ENCODE measurements around the gene FBXO31. TPM values are rescaled to one million over a fixed set of nuclear protein-coding genes. Genes with fewer than 3 reads are reported as not detected.
"Not testable (repeated sequence)": the region's sequence is repeated elsewhere in the genome, so short reads cannot be mapped to it uniquely, and the experiment has no call there.

The FBXO31 gene
- polyA plus RNA-seq, 3 donors = 18.7 to 22.6 (median 18.9) TPM

DNA sequence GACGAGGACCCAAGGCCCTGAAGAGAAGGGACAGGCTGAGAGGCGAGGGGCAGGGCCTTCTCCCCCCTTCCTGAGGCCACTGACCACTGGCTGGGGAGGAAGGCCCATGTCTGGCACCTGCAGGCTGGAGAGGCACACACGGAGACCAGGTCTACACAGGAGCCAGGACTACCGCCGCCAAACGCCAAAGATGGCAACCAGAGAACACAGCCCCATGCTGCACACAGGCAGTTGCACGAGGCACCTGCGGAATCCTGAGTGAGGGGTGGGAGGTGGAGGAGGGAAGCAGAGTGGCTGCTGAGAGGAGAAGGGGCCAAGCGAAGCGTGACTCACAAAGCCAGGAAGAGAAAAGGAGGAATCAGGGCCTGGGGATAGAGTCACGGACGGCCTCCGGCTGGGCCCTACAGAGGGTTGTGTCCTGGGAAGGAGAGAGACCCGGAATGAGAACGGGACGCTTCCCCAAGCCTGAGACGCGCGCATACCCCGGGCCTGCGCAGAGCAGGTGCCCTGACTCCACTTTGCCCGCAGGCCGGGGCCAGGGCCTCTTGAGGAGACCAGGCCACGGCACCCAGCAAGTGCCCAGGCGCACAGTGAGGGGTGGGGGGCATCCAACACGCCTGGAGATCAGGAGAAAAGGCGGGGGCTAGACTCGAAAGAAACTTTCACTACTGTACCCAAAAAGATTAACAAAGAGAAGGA, 37.7 kb downstream of the FBXO31 start:
- no peak for DNase-seq (ENCODE audit: low read depth in 3 of 3, low spot score in 2 of 3)

DNA sequence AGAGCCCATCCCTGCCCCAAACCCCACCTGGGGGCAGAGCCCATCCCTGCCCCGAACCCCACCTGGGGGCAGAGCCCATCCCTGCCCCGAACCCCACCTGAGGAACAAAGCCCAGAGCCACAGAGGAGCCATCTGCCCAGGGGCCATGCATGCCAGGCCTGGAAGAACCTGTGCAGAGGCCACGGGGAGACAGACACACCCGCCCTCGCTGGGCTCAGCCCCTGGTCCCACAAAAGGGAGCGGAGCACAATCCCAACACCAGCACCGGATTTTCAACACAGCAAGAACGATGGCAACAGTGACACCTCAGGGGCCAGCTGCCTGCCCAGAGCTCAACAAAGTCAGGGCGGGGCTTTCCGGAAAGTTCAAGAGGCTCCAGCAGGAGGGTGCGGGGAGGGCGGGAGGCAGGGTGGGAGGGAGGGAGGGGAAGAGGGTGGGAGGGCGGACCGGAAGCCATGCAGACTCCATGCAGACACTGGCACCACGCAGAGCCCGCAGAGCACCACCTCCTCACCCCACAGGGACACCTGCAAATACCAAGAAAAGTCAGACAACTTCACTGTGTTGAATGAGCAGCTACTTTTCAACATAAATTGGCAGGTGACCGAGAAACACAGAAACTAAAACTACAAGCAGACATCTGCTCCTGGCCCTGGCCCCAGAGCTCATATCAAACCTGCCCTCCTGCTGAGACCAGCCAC, 38.5 kb downstream of the FBXO31 start:
- no peak for DNase-seq (ENCODE audit: low read depth in 3 of 3, low spot score in 2 of 3)

DNA sequence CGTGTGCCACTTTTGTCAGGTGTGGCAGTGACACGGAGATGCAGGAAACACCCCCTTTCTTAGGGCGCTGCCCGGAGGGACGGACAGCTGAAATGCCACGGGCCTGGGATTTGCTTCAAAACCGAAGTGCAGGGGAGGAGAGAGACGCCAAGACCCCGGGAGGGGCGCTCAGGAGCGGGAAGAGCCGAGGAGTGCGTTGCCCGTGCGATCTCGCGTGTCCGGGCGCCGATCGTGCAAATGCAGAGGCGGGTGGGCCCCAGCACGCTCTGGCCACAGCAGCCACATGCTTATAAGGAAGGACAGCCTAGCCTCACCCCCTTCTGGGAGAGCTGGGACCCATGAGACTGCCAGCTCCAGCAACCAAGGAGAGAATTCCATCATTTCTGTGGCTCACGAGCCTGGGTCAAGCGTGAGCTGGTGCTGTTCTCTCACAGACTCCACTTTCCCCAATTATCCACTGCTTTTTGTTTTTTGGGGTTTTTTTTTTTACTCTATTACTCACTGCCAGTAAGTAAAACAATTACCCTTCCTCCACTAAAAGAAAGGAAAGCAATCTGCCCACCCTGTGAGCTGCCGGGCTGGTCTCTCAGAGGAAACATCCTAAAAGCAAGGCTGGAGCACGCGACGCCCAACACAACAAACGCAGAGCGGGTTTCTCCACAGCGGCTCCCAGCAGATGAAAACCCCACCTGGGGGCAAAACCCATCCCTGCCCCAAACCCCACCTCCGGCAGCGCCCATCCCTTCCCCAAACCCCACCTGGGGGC, 39.2 kb downstream of the FBXO31 start:
- DNase-seq (ENCODE audit: low read depth in 3 of 3, low spot score in 2 of 3) = no peak

DNA sequence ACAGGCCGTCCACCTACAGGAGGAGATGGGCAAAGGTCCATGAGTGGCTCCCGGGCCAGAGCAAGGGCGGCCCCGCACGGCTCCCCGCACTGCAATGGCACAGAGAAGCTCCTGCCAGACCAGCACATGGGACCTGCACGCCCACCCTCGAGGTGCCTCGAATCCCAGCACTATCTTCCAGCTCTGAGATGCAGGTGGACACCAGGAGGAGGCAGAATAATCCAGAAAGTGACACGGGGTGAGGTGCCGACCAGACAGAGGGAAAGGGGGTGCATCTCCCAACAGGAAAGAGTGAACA, 39.9 kb downstream of the FBXO31 start:
- DNase-seq (ENCODE audit: low read depth in 3 of 3, low spot score in 2 of 3) = no peak

DNA sequence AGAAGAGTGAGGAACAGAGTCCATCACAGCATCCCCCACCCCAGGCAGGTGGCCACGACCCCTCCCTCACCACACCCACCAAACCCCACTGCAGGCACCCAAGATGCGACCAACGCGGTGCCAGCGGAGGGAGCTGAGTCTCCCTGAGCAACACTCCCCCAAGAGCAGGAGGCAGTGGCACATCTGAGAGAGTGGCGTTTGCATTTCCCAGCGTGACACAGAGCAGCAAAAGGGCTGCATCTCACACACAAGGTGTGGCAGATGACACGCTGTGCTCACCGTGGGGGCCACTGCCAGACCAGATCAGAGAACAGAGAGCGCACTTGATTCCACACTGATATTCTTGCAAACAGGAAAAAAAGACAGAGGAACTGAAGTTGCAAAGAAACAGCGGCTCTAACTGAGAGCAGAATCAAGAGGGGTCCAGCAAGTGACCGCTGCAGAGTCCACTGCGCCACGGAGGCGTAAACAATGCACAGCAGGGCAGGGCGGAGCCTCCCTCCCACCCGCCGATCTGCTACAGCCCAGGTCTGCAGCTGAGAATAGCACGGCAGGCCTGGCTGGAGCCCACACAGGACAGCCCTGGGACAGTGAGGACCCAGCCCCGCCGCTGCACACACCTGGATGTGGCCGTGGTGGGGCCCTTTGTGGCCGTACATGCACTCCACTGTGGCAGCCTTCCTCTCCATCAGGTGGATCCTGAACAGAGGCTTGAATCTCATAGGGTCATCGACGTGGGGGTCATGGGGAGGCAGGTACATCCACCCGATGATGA, 40.4 kb downstream of the FBXO31 start:
- DNase-seq (ENCODE audit: low read depth in 3 of 3, low spot score in 2 of 3) = no peak

DNA sequence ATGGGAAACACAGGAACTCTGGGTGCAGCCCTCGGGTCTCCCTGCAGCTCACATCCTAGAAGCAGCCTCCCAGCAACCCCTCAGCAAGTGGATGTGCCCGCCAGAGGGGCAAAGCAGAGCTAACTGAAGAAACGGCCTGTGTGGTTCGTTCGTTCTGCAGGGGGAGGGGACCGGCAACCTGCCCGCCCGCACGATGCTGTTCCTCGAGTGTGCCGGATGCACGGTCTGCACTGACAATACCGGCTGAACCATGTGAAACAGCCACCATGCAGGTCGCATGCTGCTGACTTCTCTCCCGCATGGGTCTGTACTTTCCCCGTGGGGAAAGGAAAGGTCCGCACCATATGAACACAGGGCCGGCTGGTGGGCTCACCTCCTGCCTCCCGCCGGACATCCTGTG, 41.1 kb downstream of the FBXO31 start:
- DNase-seq (ENCODE audit: low read depth in 3 of 3, low spot score in 2 of 3) = no peak

DNA sequence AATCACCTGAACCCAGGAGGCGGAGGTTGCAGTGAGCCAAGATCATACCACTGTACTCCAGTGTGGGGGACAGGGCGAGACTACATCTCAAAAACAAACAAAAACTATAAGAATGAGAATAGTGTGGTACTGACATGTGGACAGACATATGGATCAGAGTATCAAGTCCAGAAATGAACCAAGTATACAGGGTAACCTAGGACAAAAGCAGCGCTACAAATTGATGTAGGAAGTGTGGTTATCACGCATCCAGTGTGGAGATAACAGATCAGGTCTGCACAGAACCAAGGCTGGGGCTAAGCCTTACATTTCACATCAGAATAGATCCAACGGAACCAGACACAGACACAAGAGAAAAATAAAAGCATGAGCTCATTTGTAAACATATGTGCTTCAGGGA, 43.4 kb downstream of the FBXO31 start:
- DNase-seq (ENCODE audit: low read depth in 3 of 3, low spot score in 2 of 3) = no peak

DNA sequence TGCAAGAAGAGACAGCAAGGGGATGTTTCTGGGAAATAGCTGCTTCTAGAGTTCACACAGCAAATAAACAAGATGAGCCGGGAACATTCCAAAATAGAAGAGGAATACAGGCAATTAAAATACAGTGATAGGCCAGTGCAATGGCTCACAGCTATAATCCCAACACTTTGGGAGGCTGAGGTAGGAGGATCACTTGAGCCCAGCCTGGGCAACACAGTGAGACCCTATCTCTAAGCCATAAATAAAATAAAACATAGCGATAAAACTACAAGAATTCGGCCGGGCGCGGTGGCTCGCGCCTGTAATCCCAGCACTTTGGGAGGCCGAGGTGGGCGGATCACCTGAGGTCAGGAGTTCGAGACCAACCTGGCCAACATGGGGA, 43.9 kb downstream of the FBXO31 start:
- not testable (repeated sequence) for DNase-seq (ENCODE audit: low read depth in 3 of 3, low spot score in 2 of 3)

DNA sequence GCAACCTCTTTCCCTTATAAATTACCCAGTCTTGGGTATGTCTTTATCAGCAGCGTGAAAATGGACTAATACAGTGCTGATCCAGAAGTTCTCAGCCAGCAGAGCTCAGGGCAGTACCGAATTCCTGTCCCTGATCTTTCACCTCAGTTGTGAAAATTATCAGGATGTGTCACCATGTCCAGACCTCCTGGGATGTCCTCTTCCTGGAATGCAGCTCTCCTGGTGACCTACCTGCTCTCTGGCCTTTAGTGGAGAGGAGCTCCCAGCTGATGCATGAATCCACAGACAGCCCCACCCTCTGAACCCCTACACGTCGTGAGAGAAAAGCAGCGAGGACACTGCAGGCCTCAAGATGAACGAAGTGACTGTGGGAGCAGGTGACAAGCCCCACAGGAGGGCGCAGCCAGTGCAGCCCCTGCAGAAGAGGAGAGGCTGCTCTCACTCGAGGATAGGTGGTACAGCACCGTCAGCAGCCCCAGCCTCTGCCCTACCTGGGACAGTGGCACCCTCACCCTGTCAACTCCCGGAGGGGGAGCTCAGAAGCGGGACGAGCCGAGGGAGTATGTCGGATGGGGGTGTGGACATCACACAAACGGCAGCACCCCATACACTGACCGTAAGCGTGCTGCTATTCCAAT, 44.4 kb downstream of the FBXO31 start:
- no peak for DNase-seq (ENCODE audit: low read depth in 3 of 3, low spot score in 2 of 3)

DNA sequence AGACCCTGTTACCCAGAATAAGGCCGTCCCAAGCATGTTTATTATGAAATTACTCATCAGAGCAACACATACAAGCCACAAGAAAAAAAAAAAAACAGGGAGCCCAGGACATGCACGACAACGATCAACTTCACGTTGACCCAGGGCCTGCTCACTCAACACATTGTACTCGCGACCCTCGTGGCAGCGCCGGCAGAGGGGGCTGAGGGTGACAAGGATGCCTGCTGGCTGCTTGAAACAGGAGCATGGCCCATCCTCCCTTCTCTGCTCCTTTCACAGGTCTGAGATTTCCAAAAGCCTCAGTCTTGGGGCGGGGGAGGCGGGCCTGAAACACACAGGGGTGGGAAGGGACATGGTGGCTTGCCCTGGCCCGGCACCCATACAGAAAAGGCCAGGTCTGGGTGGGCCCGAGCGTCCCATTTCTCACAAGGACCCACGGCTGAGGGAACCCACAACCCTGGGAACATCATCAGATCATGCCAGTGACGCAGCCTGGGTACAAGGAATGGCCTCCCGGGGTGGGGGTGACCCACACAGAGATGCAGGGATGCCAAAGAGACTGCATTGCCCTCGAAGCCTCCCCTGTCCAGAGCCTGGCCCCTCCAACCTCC, 45.3 kb downstream of the FBXO31 start:
- DNase-seq (ENCODE audit: low read depth in 3 of 3, low spot score in 2 of 3) = no peak

DNA sequence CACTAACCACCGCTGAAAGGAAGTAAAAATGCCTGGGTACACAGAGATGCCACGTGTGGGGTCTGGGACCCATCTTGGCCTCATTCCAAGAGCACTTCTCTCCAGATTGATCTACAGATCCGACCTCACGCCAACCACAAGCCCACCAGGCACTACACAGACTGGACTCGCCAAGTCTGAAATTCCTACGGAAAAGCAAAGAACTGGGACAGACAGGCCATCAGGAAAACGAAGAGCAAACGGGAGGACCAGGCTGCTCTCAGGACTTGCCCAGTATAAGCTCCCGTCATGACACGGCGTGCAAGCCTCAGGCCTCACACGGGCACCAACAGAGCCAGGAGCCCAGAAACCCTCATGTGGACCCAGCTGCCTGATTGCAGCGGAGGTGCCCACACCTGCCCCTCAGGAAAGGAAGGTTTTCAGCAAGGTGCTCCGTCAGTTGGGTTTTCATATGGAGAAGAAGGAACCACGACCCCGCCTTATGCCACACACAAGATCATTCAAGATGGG, 46.3 kb downstream of the FBXO31 start:
- no peak for DNase-seq (ENCODE audit: low read depth in 3 of 3, low spot score in 2 of 3)

DNA sequence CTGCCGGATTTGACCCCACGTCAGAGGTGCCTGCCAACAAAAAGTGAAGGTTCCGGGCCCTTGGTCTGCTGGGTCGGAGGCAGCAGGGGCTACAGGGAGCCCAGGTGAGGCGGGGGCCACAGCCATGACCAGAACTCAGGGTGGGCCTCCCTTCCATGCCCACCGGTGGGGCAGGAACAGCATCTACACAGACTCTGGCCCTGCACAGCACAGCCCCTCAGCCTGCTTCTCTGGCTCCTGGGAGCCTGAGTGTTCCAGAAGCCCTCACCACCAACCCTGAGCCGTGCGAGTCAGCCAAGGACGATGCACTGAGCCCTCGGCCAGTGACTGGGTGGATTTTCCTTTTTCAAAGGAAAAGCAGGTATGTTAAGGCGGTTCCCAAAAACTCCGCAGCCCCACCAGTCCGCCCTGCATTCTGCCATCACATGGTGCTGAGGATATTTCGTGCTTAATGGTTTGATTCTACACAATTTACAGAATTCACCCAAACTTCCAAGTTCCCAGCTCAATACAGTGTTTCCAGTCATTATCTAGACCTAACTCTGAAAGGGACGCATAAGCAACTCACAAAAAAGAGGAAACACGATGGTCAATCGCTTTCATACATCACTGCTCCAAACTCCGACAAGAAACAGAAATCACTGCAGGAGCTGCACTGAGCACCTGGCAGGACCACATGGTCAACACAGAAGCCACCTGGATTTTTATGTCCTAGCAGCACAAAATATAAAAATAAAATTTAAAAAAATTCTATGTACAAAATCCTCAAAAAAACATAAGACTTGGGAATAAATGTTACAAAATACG, 46.9 kb downstream of the FBXO31 start:
- no peak for DNase-seq (ENCODE audit: low read depth in 3 of 3, low spot score in 2 of 3)

DNA sequence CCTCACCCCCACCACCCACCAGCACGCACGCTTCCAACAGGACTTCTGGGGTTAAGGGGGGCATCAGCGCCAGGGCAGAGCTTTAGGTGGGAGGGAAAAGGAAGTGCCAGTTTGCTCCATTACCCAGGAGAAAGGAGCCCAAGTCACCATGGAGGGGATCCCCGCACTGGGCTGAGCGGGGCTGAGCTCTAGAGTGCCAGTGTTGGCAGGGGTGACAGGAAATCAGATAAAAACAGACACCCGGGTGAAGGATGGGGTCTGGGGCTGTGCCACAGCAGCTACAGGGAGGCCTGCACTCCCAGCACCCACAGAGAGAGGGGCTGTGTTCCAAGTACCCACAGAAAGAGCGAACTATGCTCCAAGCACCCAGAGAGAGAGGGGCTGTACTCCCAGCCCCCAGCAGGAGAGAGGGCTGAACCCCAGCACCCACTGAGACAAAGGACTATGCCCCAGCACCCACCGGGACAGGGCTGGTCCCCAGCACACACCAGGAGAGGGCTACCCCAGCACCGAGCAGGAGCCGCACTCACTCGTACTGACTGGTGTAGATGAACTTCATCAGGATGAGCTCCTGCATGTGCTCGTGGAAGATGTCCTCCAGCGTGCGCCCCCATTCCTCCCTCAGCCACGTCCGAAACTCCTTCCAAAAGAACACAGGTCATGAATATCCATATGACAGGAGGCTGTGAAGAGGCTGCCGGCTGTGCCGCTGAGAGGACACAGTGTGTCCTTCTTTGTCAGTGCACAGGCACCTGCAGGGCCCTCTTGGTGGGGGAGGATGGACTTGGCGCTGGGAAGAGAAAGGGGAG, 47.7 kb downstream of the FBXO31 start:
- no peak for DNase-seq (ENCODE audit: low read depth in 3 of 3, low spot score in 2 of 3)

DNA sequence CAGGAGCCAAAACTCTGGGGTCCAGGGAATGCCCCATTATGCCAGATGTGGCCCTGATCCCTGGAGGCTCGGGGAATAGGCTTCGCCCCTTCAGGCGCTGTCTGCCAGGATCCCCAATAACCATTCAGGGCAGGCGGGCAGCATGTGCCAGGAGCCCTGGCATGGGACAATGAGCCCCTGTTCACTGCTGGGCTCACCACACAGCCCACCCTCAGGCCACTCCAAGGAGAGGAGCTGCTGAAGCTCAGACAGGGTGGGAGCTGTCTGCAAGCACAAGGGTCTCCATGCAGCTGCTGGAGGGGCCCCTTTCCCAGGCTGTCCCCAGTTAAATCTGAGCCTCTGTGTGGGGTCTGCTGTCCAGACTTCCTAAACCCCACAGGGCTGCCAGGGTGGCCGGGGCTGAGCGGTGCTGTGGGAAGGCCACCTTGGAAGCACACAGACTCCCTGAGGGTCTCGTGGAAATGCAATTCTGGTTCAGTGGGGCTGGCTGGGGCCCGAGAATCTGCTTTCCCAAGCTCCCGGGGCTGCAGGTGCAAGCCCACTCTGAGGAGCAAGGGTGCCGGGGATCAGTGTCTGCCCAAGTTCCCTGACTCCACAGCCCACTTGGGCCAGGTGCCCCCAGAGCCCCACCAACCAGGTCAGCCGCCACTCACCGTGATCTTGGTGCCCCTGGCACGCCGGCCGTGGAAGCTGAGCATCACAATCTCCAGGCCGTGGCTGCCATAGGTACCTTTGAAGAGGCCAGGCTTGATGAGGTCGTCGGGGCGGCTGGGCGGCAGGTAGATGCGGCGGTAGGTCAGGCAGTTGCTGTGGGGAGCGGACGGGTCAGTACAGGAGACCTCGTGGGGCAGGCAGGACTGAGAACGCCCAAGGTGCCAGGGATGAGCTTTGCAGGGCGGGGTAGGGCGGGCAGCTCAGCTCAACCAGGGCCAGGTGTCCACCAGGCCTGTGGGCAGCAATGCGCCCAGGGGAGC, 48.6 kb downstream of the FBXO31 start:
- no peak for DNase-seq (ENCODE audit: low read depth in 3 of 3, low spot score in 2 of 3)

DNA sequence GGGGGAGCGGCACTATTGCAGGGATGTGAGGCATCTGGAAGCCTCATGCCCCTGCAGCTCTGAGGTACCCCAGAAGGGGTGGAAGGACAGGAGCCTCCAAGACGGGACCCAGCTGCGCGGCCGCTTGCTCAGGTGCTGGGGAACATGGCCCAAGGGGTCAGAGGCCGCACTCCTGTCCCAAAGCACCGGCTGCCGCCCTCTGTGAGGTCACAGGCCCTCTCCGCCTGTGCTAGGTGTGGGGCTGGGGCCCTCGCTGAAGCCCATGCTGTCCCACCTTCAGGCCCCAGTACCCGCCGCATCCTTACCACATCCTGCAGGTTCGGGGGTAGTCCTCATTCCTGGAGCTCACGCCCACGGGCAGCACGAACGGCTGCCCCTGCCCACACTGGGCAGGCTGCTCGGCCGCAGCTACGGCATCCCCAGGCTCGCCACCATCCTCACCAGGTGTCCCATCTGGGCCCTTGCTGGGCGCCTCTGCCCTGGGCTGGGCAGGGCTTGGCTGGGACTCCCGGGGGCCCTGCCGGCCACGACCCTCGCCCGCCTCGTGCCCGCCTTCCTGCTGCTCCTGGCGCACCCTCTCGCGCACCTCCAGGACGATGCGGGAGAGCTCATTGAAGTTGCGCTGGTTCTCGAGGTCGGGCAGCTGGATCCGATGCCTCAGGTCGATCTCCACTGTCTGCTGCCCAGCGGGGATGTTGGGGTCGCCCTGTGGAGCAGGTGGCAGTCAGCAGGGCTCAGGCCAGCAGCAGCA, 49.8 kb downstream of the FBXO31 start:
- DNase-seq (ENCODE audit: low read depth in 3 of 3, low spot score in 2 of 3) = no peak

DNA sequence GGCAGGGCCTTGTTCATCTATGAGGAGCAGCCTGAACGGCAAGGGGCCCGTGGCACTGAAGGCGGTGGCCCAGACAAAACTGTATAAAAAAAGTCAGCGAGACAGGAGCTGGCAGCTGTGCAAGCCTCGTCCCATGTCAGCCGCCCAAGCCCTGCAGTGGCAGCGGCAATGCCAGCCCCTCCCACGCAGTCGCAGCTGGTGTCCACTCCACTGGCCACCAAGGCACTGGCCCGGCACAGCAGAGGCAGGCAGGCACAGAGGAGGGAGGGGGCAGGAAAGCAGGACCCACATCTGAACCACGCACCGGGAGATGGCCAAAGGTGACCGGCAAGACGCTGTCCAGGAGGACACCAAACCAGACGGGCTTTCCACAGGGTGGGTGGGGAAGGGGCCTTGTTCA, 50.5 kb downstream of the FBXO31 start:
- DNase-seq (ENCODE audit: low read depth in 3 of 3, low spot score in 2 of 3) = no peak

DNA sequence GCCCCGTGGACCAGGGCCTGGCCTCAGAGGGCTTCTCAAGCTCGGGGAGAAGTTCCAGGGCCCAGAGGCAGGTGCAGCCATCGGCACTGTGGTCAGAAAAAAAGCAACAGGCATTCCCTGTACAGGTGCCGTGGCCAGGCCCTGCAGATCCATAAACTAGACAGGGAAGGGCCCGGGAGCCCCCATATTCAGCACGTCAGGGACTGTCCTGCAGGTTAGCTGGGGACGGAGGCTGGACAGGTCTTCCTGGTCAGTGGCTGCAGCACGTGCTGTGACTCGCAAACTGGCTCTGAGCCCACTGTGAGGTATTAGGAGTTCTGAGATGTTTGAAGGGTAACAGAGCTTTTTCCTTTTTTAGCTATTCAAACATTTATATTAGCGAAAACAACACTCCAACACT, 51.4 kb downstream of the FBXO31 start:
- no peak for DNase-seq (ENCODE audit: low read depth in 3 of 3, low spot score in 2 of 3)
